Left lung (tissue), 10 donors: ENCODE data around the gene MKRN2. TPM values are rescaled to one million over a fixed set of nuclear protein-coding genes. Genes with fewer than 3 reads are reported as not detected.

Experiments
- ATAC-seq: fragments of 200-7000 bp; cut with Tn5 transposase; one replicate; pipeline ENCODE4 v1.9.1; 2020; ENCODE audit warnings: moderate library complexity
- DNase-seq, 4 donors: peaks; one replicate each; pipeline ENCODE4 v3.0.0-alpha.2; 2013 to 2020
- H3K27ac ChIP-seq, 2 donors: fragments of 200-600 bp; sonication (generic) in 1 of 2; one replicate each; pipeline versions ENCODE4 v1.5.0 to v1.8.0; 2020 to 2021
- H3K27me3 ChIP-seq, 2 donors: fragments of 200-600 bp; sonication (generic) in 1 of 2; one replicate each; pipeline versions ENCODE4 v1.5.0 to v1.8.0; 2020 to 2021
- H3K36me3 ChIP-seq, 2 donors: fragments of 200-600 bp; sonication (generic) in 1 of 2; one replicate each; pipeline versions ENCODE4 v1.5.0 to v1.8.0; 2020 to 2021
- H3K4me1 ChIP-seq, 2 donors: fragments of 200-600 bp; one replicate each; pipeline ENCODE4 v1.8.0; 2021
- H3K4me3 ChIP-seq, 2 donors: fragments of 200-600 bp; sonication (generic) in 1 of 2; one replicate each; pipeline versions ENCODE4 v1.5.0 to v1.8.0; 2020 to 2021; ENCODE audit warnings: mild to moderate bottlenecking in 1 of 2
- H3K9me3 ChIP-seq, 2 donors: fragments of 200-600 bp; sonication (generic) in 1 of 2; one replicate each; pipeline versions ENCODE4 v1.5.0 to v1.8.0; 2020 to 2021
- intact Hi-C, 2 donors: fragments of 100-400 bp; cut with DNase I; formaldehyde crosslinking; loops; one replicate each; pipeline versions ENCODE4 v1.11.2 to v1.14.2; 2022
- polyA plus RNA-seq, 6 donors: library from polyadenylated mRNA; unstranded; fragments of 120-200 nt; gene quantifications; one replicate each; pipeline ENCODE4 v1.2.1, GENCODE V29; 2013; ENCODE audit not compliant: insufficient read length in 6 of 6
- total RNA-seq, 2 donors: library from RNA; stranded (reverse); fragmentation: NEBNext Ultra II Directional; extraction: Animal tissue kit (Norgen Biotek cat#: 25700); gene quantifications; one replicate each; pipeline ENCODE4 v1.2.1, GENCODE V29; 2021
- TF ChIP-seq, protein P1 (sequence below), 2 donors: fragments of 200-600 bp; sonication (generic) in 1 of 2; IDR thresholded peaks; one replicate each; pipeline versions ENCODE4 v1.5.0 to v1.8.0; 2021; ENCODE audit warnings: antibody characterized with exemption in 2 of 2
- donor health status: DM: no; HTN: yes; CAD: no.
- donor health status: DM: no; HTN: no; CAD: no.

The MKRN2 gene
- total and polyA plus RNA-seq, 8 donors = 20.3 to 40.5 (median 36.8) TPM

DNA sequence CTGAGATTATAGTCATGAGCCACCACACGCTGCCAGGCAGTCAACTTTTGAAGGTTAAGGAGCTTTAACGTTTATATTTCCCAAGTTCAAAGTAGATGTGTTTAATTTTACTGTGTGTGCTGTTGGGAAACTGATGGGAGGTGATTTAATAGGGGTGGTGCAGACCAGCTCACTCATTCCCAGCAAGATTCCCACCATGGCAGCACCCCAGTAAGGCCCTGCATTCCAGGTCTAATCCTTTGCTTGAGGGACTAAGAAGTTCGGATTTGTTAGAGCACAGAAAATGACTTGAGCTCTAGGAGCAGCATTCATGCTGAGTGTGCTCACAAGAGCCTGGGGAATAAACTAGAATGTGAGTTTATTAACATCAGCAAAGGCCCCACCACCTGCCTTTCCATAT lies 47.4 kb upstream of the MKRN2 start:
- DNase-seq (no peak), ATAC-seq (no peak)
- no peaks in the 10 kb centered on the region for H3K4me1 ChIP-seq
- TF ChIP-seq, protein P1, sequence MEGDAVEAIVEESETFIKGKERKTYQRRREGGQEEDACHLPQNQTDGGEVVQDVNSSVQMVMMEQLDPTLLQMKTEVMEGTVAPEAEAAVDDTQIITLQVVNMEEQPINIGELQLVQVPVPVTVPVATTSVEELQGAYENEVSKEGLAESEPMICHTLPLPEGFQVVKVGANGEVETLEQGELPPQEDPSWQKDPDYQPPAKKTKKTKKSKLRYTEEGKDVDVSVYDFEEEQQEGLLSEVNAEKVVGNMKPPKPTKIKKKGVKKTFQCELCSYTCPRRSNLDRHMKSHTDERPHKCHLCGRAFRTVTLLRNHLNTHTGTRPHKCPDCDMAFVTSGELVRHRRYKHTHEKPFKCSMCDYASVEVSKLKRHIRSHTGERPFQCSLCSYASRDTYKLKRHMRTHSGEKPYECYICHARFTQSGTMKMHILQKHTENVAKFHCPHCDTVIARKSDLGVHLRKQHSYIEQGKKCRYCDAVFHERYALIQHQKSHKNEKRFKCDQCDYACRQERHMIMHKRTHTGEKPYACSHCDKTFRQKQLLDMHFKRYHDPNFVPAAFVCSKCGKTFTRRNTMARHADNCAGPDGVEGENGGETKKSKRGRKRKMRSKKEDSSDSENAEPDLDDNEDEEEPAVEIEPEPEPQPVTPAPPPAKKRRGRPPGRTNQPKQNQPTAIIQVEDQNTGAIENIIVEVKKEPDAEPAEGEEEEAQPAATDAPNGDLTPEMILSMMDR (IDR thresholded peaks at IDR 0.05) = no peak
- H3K9me3 ChIP-seq = no peaks in the 10 kb centered on the region
- H3K27ac ChIP-seq = no peak overlapping the region
- no peaks in the 10 kb centered on the region for H3K27me3 ChIP-seq
- peaks cover 0 to 27% of the 10 kb centered on the region in 2 donors for H3K36me3 ChIP-seq
- intact Hi-C loops = no loop called here
- no peak overlapping the region for H3K4me3 ChIP-seq

DNA sequence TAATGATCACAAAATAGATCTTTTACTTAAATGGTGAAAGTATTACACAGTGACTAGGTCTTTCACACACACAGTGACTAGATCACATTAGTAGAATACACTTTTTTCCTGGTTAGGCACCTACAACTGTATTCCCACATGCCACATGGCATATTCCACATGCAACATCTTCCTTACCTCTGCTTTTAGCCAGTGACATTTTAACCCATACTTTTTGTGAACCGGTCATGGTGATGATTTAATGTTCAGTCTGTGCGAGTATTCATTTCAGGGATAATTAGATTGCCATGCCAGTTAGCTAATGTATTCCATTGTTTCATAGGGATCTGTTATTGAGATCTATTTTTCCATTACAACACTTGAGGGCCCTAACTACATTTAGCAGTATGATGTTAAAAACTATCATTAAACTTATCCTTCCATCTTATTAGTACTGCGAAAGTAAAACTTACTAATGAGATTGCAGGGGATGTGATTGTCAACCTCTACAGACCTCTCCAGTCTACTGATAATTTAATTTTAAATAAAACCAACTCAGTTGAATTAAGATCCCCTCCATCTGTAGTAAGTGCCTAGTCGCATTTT lies 44.3 kb upstream of the MKRN2 start:
- H3K27me3 ChIP-seq = no peaks in the 10 kb centered on the region
- no peak overlapping the region for H3K4me3 ChIP-seq
- no peak overlapping the region for H3K27ac ChIP-seq
- ATAC-seq (no peak), DNase-seq (no peak)
- H3K36me3 ChIP-seq = peaks cover 0 to 11% of the 10 kb centered on the region in 2 donors
- H3K9me3 ChIP-seq = no peaks in the 10 kb centered on the region
- intact Hi-C loops = no loop called here
- no peaks in the 10 kb centered on the region for H3K4me1 ChIP-seq
- TF ChIP-seq, protein P1 (IDR thresholded peaks at IDR 0.05) = no peak

DNA sequence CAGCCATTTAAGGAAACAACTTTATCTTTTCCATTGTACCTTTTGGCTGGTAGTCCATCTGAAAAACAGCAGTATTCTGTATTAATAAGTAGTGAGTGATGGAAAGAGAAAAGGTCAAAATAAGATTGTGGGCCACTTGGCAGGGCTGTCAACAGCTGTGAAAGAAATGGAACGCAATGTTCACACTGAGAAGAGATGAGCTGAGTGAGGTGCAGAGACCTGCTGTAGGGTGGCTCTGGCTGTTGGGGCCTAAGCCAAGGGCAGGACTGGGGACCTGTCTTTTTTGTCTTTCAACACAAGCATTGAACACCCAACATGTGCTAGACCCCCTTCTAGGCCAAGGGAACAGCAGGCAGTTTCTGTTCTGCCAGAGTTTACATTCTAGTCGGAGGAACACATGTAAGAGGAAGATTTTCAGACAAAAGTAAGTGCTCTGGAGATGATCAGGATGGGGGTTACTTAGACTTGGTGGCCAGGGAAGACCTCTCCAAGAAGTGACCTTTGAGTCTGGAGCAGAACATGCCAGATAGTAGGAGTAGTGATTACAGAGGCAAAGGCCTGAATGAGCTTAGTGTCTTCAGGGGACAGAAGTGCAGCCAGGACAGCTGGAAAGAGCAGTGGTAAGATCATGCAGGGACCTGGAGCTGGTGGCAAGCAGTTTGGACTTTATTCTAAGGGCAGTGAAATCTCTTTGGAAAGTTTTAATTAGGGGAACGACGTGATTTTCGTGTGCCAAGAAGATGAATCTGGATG lies 43.0 kb upstream of the MKRN2 start:
- H3K27ac ChIP-seq = no peak overlapping the region
- H3K36me3 ChIP-seq = peaks cover 0 to 9% of the 10 kb centered on the region in 2 donors
- TF ChIP-seq, protein P1 (IDR thresholded peaks at IDR 0.05) = no peak
- H3K4me3 ChIP-seq = no peak overlapping the region
- no peaks in the 10 kb centered on the region for H3K27me3 ChIP-seq
- no peak for ATAC-seq
- intact Hi-C loops = no loop called here
- no peaks in the 10 kb centered on the region for H3K4me1 ChIP-seq
- no peak for DNase-seq
- H3K9me3 ChIP-seq = no peaks in the 10 kb centered on the region

DNA sequence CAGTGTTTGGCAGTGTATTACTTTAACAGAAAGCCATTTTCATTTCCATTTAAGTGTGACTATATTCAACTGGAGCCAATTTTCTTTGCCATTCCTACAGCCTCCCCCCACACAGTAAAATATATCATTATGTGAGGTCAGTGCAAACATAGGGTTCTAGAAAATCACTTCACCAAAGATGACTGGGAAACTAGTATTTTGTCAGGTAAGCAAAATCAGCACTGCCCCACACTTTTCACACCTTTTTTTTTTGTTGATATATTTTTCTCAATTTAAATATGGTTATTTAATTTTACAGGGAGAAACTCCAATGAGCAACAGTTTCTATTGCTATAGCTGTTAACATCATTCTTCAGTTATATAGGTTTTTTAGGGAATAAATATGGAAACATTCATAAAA lies 41.3 kb upstream of the MKRN2 start:
- ATAC-seq = no peak
- no peaks in the 10 kb centered on the region for H3K9me3 ChIP-seq
- no peak overlapping the region for H3K4me3 ChIP-seq
- peaks cover 0 to 6% of the 10 kb centered on the region in 2 donors for H3K36me3 ChIP-seq
- H3K27me3 ChIP-seq = no peaks in the 10 kb centered on the region
- H3K27ac ChIP-seq = no peak overlapping the region
- TF ChIP-seq, protein P1 (IDR thresholded peaks at IDR 0.05) = no peak
- intact Hi-C loops = no loop called here
- no peak for DNase-seq
- no peaks in the 10 kb centered on the region for H3K4me1 ChIP-seq

DNA sequence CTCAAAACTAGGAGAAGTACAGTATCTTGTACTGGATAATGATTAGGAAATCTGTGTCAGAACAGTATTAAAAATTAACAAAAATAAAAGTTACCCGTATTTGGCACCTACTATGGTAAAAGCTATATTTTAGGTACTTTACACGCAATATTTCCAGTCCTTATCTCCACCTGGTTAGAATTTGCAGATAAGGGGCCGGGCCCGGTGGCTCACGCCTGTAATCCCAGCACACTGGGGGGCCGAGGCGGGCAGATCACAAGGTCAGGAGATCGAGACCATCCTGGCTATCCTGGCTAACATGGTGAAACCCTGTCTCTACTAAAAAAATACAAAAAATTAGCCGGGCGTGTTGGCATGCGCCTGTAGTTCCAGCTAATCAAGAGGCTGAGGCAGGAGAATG lies 40.0 kb upstream of the MKRN2 start:
- TF ChIP-seq, protein P1 (IDR thresholded peaks at IDR 0.05) = no peak
- no peaks in the 10 kb centered on the region for H3K4me1 ChIP-seq
- H3K27me3 ChIP-seq = no peaks in the 10 kb centered on the region
- no peak for ATAC-seq
- no peak for DNase-seq
- intact Hi-C loops = no loop called here
- H3K36me3 ChIP-seq = peaks cover 0 to 13% of the 10 kb centered on the region in 2 donors
- H3K9me3 ChIP-seq = no peaks in the 10 kb centered on the region
- H3K4me3 ChIP-seq = no peak overlapping the region
- no peak overlapping the region for H3K27ac ChIP-seq
